ENCODE measurements around the gene CEP350. TPM values are rescaled to one million over a fixed set of nuclear protein-coding genes. Genes with fewer than 3 reads are reported as not detected.

The CEP350 gene
- total RNA-seq, 4 donors from 2014 or later = 40.0 to 60.3 (median 57.3) TPM

DNA sequence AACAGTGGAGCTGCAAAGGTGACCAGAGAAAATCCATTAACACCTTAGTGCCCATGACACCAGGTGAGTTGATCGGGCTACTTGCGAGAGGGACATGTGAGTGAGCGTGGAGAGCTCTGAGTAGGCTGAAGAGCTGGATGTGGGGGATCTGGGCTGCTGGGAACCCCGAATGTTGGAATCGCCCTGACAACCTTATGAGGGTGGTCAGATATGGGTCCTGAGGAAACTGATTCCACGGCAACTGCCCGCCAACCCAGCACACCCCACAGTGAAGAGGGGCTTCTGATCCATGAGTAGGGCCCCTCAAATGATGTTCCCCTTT, 199.4 kb downstream of the CEP350 start:
- WGBS, 2 donors (ENCODE audit: low coverage in 1 of 2) = 51 to 80% methylated on average over 2 to 7 of the region's 7 CpGs

DNA sequence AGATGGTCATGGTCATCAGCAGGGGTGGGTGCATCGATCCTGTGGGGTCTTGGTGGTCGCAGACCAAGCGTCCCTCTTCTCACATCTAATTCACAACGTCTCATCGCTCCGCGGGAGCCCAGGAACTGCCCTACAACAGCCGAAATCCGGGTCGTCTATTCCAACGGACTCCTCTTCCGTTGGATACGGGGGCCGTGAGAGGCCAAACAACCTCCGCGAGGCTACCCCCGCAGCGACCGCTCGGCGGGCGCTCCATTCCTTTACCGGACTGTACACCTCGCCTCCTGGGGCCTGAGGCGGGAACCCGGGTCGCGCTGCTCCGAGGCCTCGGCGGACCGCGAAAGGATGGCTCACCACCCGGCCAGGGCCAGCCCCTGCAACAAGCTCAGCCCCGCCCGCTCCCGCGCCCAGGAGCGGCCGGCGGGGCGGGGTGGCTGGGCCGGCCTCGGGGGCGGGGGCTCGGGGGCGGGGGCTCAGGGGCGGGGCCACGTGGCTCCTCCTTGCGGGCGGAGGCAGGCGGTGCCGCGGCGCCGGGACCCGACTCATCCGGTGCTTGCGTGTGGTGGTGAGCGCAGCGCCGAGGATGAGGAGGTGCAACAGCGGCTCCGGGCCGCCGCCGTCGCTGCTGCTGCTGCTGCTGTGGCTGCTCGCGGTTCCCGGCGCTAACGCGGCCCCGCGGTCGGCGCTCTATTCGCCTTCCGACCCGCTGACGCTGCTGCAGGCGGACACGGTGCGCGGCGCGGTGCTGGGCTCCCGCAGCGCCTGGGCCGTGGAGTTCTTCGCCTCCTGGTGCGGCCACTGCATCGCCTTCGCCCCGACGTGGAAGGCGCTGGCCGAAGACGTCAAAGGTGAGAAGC, 199.9 kb downstream of the CEP350 start, which contains the start of gene QSOX1:
Gene QSOX1, plus strand, starts transcription at position 545 of the 857 bp plus-strand sequence. Its CDS starts 39 bp downstream, at position 584.
- Histone ChIP-seq H3K27me3 (no peaks in the 10 kb centered on the region), H3K9me3 (no peaks in the 10 kb centered on the region), H3K4me1 (peaks cover 4 to 49% (median 38%) of the 10 kb centered on the region in 4 donors), H3K27ac (peak within 1 kb of the TSS; percentile 87 to 94 (median 92)), H3K36me3 (no peaks in the 10 kb centered on the region), H3K4me3 (peak within 1 kb of the TSS; percentile 73 to 98 (median 87))
- intact Hi-C loops (cut with DNase I; ENCODE audit: low total_unique reads) = no loop called here
- peak; percentile 92 for DNase-seq
- in situ Hi-C loops (cut with MboI; ENCODE audit: low pct_ligation_motif_present in 1 of 4, low pct_unique_long_range_greater_than_20kb in 1 of 4, low sequenced_read_pairs in 3 of 4) = loop anchor here in 2 of 4 donors (10.0 to 25.0 kb wide), 2 partner anchors 280 to 292 kb away; partner anchors contain the start of gene TOR1AIP2 (in 1 of the 2)
- TF ChIP-seq EP300 (IDR thresholded peaks at IDR 0.05; ENCODE audit: low read depth) = no peak
- TF ChIP-seq POLR2AphosphoS5 (IDR thresholded peaks at IDR 0.05) = peak; percentile 97 to 98 (median 97)
- TF ChIP-seq, protein P1, sequence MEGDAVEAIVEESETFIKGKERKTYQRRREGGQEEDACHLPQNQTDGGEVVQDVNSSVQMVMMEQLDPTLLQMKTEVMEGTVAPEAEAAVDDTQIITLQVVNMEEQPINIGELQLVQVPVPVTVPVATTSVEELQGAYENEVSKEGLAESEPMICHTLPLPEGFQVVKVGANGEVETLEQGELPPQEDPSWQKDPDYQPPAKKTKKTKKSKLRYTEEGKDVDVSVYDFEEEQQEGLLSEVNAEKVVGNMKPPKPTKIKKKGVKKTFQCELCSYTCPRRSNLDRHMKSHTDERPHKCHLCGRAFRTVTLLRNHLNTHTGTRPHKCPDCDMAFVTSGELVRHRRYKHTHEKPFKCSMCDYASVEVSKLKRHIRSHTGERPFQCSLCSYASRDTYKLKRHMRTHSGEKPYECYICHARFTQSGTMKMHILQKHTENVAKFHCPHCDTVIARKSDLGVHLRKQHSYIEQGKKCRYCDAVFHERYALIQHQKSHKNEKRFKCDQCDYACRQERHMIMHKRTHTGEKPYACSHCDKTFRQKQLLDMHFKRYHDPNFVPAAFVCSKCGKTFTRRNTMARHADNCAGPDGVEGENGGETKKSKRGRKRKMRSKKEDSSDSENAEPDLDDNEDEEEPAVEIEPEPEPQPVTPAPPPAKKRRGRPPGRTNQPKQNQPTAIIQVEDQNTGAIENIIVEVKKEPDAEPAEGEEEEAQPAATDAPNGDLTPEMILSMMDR (IDR thresholded peaks at IDR 0.05) = peak in 1 of 5 experiments; percentile 33
- TF ChIP-seq POLR2A (IDR thresholded peaks at IDR 0.05) = peak; percentile 91
- 0% methylated on average over 46 of the region's 100 CpGs; no CpG with 5 or more reads in 1 of the 2 donors for WGBS, 2 donors (ENCODE audit: low coverage in 1 of 2)

More for the DNA sequence above, 199.4 kb downstream of the CEP350 start:
- DNase-seq = no peak
- no peaks in the 10 kb centered on the region for H3K27me3 ChIP-seq
- H3K36me3 ChIP-seq = no peaks in the 10 kb centered on the region
- in situ Hi-C loops (cut with MboI; ENCODE audit: low pct_ligation_motif_present in 1 of 4, low pct_unique_long_range_greater_than_20kb in 1 of 4, low sequenced_read_pairs in 3 of 4) = loop anchor here in 2 of 4 donors (10.0 to 25.0 kb wide), 2 partner anchors 279 to 292 kb away; partner anchors contain the start of gene TOR1AIP2 (in 1 of the 2)
- TF ChIP-seq EP300 (IDR thresholded peaks at IDR 0.05; ENCODE audit: low read depth) (no peak), POLR2A (IDR thresholded peaks at IDR 0.05) (no peak), POLR2AphosphoS5 (IDR thresholded peaks at IDR 0.05) (no peak)
- TF ChIP-seq, protein P1 (IDR thresholded peaks at IDR 0.05) = no peak
- no peaks in the 10 kb centered on the region for H3K9me3 ChIP-seq
- H3K4me3 ChIP-seq = peak overlapping the region; percentile 45 to 98 (median 77)
- intact Hi-C loops (cut with DNase I; ENCODE audit: low total_unique reads) = no loop called here
- peaks cover 4 to 44% (median 34%) of the 10 kb centered on the region in 4 donors for H3K4me1 ChIP-seq
- peak overlapping the region; percentile 87 to 94 (median 92) for H3K27ac ChIP-seq

DNA sequence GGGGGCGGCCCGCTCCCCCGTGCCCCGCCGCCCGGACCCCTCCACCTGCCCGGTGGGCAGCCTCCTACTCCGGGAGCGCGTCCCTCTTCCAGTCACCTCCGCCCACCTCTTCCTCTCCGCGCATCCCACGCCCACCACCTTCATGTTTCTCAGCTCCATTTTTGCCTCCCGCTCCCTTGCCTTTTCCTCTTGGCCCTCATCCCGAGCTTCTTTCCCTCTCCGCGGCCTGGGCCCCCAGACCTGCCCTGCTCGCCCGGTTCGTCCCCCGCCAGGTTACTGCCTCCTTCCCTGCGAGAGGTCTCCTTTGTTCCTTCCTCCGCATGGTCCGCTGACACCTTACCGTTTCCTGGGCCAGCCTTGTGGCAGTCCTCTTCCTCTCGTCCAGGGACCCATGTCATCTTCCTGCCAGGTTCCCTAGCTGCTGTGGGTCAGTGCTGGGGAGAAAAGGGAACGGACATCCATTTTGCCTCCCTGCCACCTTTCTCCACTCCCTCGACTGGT, 200.6 kb downstream of the CEP350 start:
- in situ Hi-C loops (cut with MboI; ENCODE audit: low pct_ligation_motif_present in 1 of 4, low pct_unique_long_range_greater_than_20kb in 1 of 4, low sequenced_read_pairs in 3 of 4) (loop anchor here in 2 of 4 donors (10.0 to 25.0 kb wide), 2 partner anchors 280 to 293 kb away; partner anchors contain the start of gene TOR1AIP2 (in 1 of the 2)), intact Hi-C loops (cut with DNase I; ENCODE audit: low total_unique reads) (no loop called here)
- peaks cover 4 to 52% (median 38%) of the 10 kb centered on the region in 4 donors for H3K4me1 ChIP-seq
- no peaks in the 10 kb centered on the region for H3K36me3 ChIP-seq
- peak overlapping the region; percentile 73 to 98 (median 87) for H3K4me3 ChIP-seq
- DNase-seq = peak; percentile 35
- TF ChIP-seq POLR2A (IDR thresholded peaks at IDR 0.05) (no peak), EP300 (IDR thresholded peaks at IDR 0.05; ENCODE audit: low read depth) (no peak), POLR2AphosphoS5 (IDR thresholded peaks at IDR 0.05) (no peak)
- TF ChIP-seq, protein P1 (IDR thresholded peaks at IDR 0.05) = no peak
- no peaks in the 10 kb centered on the region for H3K9me3 ChIP-seq
- H3K27me3 ChIP-seq = no peaks in the 10 kb centered on the region
- H3K27ac ChIP-seq = peak overlapping the region; percentile 87 to 94 (median 92)
- WGBS, 2 donors (ENCODE audit: low coverage in 1 of 2) = 2% methylated on average over 14 to 25 of the region's 29 CpGs

DNA sequence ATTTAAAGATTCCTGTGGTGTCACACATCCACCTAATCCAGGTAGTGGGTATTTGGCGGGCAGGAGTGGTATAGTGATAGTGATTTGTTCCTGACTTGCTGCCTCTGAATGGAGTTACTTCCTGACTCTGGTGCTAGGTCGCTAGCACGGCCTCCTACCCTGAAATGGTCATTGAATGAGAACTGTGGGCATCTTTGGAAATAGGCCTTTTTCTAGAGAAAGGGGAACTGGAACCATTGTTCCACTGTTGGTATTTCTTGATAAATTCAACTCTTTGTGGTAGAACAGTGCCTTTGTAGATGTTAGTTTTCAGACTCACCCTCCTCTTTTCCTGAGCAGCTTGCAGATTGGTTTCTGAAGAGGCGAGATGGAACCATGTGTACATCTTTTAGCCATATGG, 201.6 kb downstream of the CEP350 start:
- H3K27ac ChIP-seq = peak overlapping the region; percentile 9 to 94 (median 90)
- peaks cover 4 to 56% (median 39%) of the 10 kb centered on the region in 4 donors for H3K4me1 ChIP-seq
- DNase-seq = no peak
- H3K9me3 ChIP-seq = no peaks in the 10 kb centered on the region
- no peaks in the 10 kb centered on the region for H3K36me3 ChIP-seq
- H3K4me3 ChIP-seq = peak overlapping the region in 3 of 4 donors; percentile 73 to 98 (median 81)
- intact Hi-C loops (cut with DNase I; ENCODE audit: low total_unique reads) = no loop called here
- in situ Hi-C loops (cut with MboI; ENCODE audit: low pct_ligation_motif_present in 1 of 4, low pct_unique_long_range_greater_than_20kb in 1 of 4, low sequenced_read_pairs in 3 of 4) = loop anchor here in 2 of 4 donors (10.0 to 25.0 kb wide), 2 partner anchors 281 to 294 kb away; partner anchors contain the start of gene TOR1AIP2 (in 1 of the 2)
- TF ChIP-seq, protein P1 (IDR thresholded peaks at IDR 0.05) = no peak
- TF ChIP-seq EP300 (IDR thresholded peaks at IDR 0.05; ENCODE audit: low read depth) (no peak), POLR2AphosphoS5 (IDR thresholded peaks at IDR 0.05) (no peak), POLR2A (IDR thresholded peaks at IDR 0.05) (no peak)
- WGBS, 2 donors (ENCODE audit: low coverage in 1 of 2) = 87% methylated on average over 4 of the region's 4 CpGs; no CpG with 5 or more reads in 1 of the 2 donors
- no peaks in the 10 kb centered on the region for H3K27me3 ChIP-seq

All from transverse colon (tissue), 4 donors.